ENCODE data around the gene EPS15.
A peak's percentile ranks its signal among the peaks of the same experiment; 100 is the strongest.
"Not testable (repeated sequence)": the region's sequence is repeated elsewhere in the genome, so short reads cannot be mapped to it uniquely, and the experiment has no call there.

The EPS15 gene

DNA sequence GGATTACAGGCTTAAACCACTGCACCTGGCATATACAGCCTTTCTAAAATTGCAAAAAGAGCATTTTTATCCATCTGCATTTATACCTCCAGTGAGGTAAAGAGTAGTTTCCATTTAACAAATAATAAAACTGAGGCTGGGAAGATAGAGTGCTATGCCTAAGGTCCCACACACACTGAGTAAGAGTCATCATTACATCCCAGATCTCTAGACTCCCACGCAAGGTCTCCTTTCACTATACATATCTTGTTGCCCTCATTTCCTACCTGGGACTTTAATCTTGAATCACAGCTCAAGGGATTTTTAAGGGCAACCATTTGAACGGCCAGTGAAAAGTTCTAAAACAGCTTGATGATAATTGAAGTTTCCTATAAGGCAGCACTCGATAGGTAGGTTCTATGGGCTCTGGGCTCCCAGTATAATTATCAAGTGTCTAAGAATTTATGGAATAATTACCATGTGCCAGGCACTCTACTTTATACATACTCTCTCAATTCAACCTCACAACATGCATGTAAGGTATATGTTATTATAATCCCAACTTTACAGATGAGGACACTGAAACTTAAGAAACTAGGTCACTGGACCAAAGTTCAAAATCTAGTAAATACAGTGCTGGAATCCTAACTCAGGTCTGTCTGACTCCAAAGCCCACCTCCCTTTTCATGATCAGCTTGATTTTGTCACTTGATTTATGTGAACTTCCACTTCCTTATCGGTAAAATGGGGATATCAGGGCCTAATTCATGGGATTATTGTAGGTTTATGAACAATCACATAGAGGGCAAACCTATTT is 23.3 kb upstream of the EPS15 start:
- DNase-seq, result no peak

DNA sequence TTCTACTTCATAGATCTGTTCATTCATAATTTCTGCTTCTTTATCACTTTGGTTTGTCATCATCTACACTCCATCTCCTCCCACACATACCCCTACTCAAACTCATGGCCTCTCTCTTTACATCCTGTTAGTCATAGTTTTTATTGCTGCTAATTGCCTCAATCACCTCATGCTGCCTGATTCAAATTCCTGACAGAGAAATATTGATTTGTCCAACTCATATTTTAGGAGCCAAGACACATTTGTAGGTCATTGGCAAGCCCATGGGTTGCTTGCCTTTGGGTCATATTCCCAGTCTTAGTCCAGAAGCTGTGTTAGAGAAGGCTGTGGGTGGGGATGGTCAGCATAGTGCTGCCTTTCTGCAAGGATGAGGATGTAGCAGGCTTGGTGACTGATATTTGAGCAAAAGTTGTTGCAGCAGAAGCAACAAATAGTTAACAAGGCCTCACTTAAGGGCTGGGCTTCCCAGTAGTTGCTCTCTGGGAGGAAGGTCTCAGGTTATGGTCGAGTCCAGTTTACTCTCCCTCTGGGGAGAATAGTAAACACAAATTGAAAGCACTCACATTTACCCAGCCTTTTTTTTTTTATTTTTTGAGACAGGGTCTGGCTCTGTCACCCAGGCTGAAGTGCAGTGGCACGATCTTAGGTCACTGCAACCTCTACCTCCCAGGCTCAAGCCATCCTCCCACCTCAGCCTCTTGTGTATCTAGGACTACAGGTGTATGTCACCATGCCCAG is 22.4 kb upstream of the EPS15 start:
- peak; percentile 66 for DNase-seq

DNA sequence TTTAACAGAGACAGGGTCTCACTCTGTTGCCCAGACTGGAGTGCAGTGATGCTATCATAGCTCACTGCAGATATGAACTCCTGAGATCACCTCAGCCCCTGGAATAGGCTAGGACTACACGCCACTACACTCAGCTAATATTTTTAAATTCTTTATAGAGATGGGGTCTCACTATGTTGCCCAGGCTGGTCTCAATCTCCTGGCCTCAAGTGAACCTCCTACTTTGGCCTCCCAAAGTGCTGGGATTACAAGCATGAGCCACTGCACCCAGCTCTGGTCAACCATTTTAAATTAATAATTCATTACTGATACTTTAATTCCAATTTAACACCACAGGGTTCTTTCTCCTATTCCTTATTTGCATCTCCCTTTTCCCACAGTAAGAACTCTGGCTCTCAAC is 18.5 kb upstream of the EPS15 start:
- no peak for DNase-seq

DNA sequence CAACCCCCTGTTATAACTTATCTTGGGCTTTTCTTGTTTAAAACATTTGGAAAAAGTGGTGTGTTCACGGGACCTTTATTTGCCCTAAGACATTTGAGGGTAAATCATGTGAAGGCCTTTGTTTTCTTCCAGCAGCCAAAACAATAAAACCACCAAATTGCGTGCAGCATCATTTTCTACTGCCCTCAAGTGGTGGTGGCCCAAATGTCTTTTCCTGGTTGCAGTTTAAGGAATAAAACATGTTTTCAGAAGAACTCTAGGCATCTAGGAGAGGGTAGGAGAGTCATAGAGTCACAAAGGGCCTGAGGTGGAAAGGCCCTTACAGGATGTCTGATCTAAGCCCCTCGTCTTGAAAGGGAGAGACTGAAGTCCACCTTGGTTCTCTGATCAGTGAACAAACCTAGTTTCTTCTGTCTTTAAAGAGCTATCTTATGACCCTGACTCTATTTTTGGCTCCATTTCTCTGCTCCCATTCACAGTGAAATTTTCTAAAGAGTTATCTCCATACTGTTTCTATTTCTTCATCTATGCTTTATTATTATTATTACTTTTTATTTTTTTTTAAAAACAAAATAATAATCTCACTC is 16.0 kb upstream of the EPS15 start:
- DNase-seq, result peak; percentile 60

DNA sequence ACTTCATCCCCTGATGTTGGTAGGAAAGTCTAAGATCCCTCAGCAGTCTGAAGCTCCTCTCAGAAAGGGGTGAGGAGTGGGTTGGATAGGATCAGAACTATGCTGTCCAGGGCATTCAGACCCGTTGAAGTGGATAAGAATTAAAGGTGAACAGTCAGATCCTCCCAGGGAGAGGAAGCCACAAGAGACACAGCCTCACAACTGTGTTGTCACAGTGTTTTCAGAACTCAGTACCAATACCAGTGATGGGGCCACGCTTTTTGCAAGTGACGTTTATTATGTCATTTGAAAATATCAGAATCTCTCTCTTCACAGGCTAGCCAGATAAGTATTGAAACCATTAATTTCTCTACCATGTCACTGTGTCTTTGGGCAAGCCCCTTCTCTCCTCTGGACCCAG is 15.4 kb upstream of the EPS15 start:
- no peak for DNase-seq

DNA sequence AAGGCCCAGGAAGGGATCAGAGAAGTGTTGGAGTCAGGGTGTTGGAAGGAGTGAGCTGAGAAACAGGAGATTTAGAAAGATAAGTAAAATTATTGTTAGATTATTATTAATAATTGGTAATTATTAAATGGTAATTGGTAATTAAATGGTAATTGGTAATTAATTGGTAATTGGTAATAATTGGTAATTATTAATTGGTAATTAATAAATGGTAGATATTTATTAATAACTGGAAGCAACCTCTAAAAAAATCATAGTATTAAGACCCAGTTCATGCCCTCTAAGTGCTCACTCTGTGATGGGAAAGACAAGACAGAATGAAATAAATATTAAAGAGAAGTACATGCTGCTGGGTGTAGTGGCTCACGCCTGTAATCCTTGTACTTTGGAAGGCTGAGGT is 13.8 kb upstream of the EPS15 start:
- no peak for DNase-seq

DNA sequence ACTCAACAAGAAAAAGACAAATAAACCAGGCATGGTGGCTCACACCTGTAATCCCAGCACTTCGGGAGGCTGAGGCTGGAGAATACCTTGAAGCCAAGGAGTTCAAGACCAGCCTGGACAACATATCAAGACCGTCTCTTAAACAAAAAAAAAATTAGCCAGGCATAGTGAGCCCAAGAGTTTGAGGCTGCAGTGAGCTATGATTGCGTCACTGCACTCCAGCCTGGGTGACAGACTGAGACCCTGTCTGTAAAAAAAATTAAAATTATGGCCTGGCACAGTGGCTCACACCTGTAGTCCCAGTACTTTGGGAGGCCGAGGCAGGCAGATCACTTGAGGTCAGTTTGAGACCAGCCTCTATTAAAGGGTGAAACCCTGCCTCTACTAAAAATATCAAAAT is 11.4 kb upstream of the EPS15 start:
- not testable (repeated sequence) for DNase-seq

DNA sequence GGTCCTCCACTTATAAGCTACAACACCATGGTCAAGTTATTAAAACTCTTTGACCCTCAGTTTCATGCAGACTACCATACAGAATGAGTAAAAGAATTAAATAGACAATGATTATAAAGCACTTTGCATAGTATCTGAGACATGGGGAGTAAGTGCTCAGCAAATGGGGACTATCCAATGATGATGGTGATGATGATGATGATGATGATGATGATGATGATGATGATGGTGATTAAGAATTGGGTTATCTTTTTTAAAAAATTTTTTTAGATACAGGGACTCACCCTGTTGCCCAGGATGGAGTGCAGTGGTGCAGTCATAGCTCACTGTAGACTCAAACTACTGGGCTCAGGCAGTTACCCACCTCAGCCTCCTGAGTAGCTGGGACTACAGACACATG is 8.1 kb upstream of the EPS15 start:
- no peak for DNase-seq

DNA sequence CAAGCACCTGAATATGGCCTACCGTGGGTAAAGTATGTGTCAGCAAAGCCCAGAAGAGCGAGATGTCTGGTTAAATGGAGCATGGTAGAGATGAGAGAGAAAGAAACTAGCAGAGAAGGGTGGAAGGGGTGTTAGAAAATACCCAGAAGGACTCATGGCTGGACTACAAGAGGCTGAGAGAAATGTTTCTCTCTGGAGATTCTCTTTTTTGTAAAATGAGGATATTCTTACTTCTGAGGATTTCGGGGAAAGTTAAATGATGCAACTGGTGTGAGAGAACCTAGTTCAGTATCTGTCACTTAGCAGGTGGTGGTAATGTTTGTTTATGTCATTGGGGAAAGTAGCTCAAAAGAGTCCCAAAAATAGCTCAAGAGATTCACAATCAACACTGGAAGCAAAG is 7.2 kb upstream of the EPS15 start:
- DNase-seq, result no peak

DNA sequence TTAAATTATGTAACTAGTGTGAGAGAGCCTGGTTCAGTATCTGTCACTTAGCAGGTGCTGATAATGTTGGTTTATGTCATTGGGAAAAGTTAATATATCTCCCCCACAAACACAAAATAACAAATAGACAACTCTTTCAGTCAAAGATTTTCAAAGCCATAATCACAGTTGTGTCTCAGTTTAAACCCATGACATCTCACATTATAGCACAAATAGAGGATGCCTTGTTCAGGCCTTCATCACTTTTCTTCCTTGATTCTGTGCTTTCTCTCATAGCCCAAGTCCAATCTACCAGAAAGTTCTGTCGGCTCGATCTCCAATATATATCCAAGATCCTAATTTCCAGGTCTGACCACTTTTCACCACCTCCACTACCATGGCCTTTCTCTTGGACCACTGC is 6.2 kb upstream of the EPS15 start:
- DNase-seq, result no peak

DNA sequence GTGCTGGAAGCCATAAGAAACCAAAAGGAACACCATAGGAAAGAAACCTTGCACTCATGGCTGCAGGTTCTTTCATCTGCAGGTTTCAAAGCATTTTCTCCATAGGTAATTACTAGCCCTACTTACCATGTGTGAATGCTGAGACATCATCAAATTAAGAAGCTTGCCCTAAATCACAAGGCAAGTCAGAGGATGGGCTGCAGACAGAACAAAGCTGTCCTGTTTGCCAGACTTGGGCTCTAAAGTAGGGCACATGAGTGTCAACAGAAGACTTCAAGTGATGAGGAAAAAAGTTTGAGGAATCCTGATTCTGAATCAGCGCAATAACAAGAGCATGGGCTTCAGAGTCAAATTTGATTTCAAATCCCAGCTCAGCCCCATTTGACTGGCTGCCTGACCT is 5.8 kb upstream of the EPS15 start:
- DNase-seq, result no peak

DNA sequence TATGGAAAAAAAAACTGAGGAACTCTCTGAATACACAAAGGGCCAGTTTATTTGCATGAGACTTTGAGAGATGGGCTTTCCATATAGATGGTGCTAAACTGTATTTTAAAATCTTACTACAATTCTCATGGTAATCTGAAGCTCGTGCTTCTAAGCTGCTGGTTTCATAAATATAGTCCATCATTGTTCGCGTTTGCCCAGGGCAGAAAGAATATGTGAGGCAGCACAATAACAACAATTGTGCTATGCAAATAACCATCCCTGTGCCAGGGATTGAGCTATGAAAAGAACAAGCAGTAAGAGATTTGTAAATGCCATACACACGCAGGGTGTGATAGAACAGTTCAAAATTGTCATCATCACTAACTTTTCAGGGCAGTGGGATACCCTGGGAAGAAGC is 4.9 kb upstream of the EPS15 start:
- DNase-seq, result no peak

DNA sequence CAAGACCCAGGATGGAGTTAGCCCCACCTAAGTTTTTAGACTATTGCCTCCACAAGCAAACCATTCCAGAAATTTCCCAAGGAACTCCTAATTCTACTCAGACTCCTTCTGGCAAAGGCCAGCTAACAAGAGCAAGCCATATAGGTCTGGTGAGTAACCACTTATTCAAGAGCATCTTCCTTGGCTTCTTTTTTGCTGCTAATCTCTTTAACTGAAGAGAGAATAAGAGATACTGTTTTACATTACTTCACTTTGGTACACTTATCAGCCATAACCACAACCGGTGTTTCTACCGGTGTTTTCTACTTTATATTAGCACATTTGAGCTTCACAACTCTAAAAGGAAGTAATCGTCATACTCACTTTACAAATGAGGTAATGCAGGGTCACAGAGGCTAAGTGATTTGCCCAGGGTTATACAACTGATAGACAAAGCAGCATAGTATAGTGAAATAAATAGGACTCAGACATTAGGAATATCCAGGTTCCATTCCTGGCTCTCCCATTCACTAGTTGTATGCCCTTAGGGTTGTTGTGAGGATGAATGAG is 1.7 kb upstream of the EPS15 start:
- DNase-seq, result no peak

DNA sequence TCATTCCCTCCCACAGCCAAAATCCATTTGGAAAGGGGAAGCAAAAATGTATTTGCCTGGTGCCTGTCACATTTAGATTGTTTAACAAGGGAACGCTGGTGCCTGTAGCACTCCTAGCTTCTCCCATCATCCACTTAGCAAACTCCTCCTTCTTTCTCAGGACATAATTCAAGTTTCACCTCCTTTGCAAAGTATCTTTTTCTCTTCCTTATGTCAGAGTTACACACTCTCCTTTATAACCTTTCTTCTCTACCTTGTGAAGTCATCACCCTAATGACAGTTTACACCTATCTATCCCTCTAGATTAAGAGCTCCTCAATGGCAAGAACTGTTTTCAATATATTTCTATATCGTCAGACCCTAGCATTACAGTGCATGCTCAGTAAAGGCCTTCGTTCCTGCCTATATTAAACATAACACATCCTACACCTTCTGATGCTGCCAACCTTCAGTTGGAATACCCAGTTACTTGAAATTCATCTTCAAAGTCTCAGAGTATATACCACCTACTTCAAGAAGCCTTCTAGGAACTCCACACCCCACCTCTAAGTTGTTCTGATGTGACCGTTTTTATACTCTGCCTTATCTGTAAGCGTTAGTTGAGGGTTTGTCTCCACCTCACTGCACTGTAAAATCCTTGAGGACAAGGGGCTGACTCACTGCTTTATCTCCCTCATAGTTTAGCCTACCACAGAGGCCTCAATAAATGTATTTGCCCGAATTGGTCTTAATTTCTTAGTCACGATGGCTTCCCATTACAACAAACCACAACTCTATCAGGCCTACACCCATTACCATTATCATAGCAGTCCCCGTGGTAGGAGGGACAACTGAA is 1.0 kb upstream of the EPS15 start:
- peak; percentile 63 for DNase-seq

DNA sequence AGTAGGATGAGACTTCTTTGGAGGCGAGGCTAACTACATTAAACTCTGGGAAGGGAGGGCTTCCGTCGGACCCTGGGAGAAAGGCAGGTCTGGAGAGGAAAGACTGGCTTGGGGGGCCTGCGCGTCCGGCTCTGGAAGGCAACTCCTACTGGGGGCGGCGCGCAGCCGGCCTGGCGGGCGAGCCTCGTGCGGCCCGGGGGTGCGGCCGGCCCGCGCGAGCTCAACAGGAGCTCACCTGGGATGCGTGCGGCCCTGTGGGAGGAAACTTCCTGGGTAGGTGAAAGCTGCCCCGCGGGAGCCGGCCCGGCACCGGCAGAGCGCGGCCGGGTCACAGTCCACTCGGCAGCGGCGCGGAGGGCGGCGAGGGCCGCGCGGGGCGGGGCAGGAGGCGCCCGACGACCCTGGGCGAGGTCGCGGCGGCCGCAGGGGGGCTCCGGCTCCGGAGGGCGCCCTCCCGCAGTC is 449 bp downstream of the EPS15 start:
- DNase-seq, result peak; percentile 10

DNA sequence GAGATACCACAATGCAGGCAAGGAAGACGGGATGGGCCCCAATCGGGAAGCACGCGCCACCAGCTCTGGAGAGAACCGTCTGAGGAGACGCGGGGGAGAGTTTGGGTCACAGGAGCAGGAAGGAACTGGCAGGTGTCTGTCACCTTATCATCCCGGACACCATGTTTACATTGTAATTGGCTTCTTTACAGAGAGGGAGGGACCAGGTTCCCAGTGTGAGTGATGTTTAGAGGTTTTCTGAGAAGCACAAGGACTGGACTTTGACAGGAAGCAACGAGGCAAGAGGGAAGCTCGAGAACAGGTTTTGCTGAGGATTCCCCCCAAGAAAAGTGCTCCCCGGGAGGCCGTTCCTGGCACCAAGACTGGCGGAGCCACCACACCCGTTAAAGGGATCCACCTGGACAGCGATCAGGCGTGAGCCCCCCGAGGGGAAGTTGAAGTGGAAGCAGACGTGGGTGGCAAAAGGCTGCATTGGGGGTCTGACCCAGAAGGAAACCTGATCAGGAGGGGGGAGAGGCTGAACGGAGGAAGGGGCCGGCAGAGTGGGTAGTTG is 957 bp downstream of the EPS15 start:
- peak; percentile 15 for DNase-seq

DNA sequence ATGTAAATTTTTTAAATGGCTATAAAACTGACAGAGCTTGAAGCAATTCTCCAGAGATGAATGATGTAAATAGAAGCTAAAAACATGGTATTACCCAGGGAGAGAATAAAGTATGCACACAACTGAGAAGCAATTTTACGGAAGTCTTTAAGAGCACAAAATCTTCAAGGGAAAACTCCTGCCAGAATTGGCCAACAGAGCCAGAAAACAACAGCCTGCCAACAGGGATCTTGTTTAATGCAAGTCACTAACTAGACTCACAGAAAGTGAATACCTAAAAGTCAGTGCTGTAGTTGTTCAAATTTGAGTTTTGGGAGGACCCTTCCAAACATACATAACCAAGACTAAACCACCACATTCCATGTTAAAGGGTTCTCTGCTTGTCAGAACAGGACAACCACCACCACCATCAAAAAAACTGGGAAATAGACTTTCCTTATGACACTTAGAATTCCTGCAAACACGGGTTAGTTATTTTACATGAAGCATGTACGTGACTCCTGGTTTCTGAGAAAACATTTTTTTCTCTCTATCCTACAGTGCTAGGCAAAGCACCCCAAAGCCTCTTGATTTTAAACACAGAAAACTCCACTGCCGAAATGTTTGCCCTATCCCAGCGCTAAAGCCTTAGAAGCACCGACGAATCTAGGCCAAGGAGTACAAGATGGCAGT is 1.6 kb downstream of the EPS15 start:
- no peak for DNase-seq

DNA sequence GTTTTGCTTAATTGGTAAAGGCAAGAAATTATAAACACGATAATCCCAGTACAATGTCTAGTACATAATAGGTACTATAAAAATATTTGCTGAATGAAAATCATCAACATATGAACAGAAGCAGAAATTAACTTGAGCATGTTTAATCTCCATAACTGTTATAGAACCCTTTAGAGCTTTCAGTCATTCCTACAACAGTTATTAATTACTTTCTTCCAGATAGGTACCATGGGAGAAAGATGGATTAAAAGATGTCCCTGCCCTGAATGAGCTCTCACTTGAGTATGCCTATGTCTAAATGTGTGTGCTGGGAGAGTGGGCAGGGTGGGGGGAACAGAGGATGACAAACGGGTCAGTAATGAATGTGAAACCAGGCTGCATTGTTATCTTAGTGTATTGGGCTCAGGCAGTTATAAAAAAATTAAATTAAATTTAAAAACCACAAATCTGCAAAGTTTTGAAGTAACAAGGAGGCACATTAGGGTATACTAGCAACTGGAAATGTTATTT is 2.4 kb downstream of the EPS15 start:
- DNase-seq, result no peak

DNA sequence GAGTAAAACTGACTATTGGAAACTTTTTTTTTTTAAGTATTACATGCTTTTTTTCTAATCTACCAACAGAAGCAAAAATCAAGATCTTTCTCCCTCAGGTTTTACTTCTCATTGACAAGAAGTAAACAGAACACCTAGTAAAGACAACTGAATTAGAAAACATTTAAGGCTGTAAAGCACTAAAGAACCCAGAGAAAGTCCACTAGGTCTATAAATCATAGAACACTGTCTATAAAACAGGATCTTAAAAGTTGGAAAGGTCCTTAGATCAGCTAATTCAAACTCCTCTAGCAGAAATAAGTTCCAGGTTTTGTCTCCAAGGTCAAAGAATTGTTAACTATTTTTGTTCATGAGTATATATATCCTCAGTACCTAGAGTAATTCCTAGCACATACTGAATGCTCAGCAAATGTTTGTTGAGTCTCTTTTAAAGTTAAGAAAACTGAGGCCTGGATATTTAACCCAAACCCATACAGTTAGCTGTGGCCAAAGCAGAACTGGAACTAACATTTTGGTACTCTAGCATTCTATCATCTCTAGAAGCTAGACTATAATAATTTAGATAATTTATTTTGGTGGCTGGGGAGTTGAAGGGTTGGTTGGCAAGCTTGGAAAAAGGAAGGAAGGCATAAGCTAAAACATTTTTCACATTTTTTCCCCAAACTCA is 3.0 kb downstream of the EPS15 start:
- DNase-seq, result no peak

DNA sequence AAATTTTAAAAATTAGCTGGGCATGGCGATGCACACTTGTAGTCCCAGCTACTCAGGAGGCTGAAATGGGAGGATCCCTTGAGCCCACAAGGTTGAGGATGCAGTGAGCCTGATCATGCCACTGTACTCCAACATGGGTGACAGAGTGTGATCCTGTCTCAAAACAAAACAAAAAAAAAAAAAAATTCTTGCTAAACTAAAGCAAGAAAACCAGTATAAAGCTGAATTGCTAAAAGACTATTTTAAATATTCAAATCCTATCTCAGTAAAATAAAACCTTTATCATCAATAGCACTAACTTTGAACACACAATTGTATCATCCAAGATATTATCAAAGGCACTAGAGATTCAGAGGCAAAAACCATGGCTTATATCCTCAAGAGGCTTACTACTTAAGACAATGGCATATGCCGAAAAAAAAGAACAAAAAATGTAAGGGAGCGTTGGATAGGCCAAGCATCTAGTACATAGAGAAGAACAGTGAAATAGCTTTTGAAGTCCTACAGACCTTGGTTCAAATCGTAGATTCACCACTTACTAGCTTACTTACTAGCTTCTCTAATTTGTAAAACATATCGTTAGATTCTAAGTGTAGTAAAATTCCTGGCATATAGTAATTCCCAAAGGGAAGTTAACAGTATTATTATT is 3.6 kb downstream of the EPS15 start:
- DNase-seq, result no peak

DNA sequence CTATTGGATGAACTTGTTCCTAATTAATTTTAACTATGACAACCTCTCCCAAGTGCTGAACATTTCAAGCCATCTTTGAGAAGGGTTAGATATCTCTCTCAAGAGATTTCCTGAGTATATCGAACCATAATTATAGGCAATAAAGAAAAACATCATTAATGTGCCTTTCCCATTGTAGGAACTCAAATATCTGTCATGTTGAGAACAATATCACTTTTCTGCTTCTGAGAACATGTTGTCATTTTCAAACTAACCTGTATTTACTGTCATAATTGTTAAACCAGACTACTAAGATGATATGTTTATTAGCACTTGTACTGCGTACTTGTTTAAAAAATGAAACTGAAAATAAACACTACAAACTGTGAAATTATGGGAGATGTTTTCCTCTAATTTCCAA is 4.3 kb downstream of the EPS15 start:
- no peak for DNase-seq
